ACHN (cell line): Measurements from ENCODE around the gene FKBP6.
"Not testable (repeated sequence)": the region's sequence is repeated elsewhere in the genome, so short reads cannot be mapped to it uniquely, and the experiment has no call there.

ENCODE experiments used
- DNase-seq: peaks from one replicate; pipeline ENCODE4 v3.0.0-alpha.2; 2015
- in situ Hi-C: cut with HindIII; loops from 2 replicates; pipeline ENCODE4 v1.10.0; 2017; ENCODE audit warnings: low sequenced_read_pairs, low pct_ligation_motif_present, low pct_unique_long_range_greater_than_20kb

The FKBP6 gene

GRCh38 chr7:73376262-73376661 lies 48.3 kb downstream of the FKBP6 start:
- in situ Hi-C loops, DNase-seq: not testable (repeated sequence)

GRCh38 chr7:73376671-73377412 lies 48.9 kb downstream of the FKBP6 start:
- no peak for DNase-seq
- in situ Hi-C loops: no loop called here

- DNase-seq, in situ Hi-C loops: not testable (repeated sequence)
These were observed 49.6 kb downstream of the FKBP6 start for GRCh38 chr7:73377413-73378200.

GRCh38 chr7:73382934-73383503 lies 55.1 kb downstream of the FKBP6 start:
- no peak for DNase-seq
- in situ Hi-C loops: no loop called here

GRCh38 chr7:73387221-73387828 lies 59.4 kb downstream of the FKBP6 start:
- in situ Hi-C loops: no loop called here
- no peak for DNase-seq

GRCh38 chr7:73387908-73388414 lies 60.0 kb downstream of the FKBP6 start:
- in situ Hi-C loops: no loop called here
- DNase-seq: no peak

GRCh38 chr7:73391396-73391795 lies 63.4 kb downstream of the FKBP6 start:
- DNase-seq: no peak
- in situ Hi-C loops: no loop called here

- no peak for DNase-seq
- in situ Hi-C loops: no loop called here
These were observed 66.5 kb downstream of the FKBP6 start for GRCh38 chr7:73394422-73394821.

GRCh38 chr7:73395538-73396503 lies 67.9 kb downstream of the FKBP6 start:
- no peak for DNase-seq

GRCh38 chr7:73397521-73398281 lies 69.7 kb downstream of the FKBP6 start:
- no peak for DNase-seq
- in situ Hi-C loops: no loop called here

More at GRCh38 chr7:73395538-73396503, 67.9 kb downstream of the FKBP6 start:
- in situ Hi-C loops: no loop called here

GRCh38 chr7:73399185-73400050 lies 71.5 kb downstream of the FKBP6 start:
- DNase-seq: peak; percentile 82

GRCh38 chr7:73404860-73405259 lies 76.9 kb downstream of the FKBP6 start:
- in situ Hi-C loops, DNase-seq: not testable (repeated sequence)

More at GRCh38 chr7:73399185-73400050, 71.5 kb downstream of the FKBP6 start:
- in situ Hi-C loops: not testable (repeated sequence)
